ENCODE data around the gene ATG13.

ATG13 gene

DNA sequence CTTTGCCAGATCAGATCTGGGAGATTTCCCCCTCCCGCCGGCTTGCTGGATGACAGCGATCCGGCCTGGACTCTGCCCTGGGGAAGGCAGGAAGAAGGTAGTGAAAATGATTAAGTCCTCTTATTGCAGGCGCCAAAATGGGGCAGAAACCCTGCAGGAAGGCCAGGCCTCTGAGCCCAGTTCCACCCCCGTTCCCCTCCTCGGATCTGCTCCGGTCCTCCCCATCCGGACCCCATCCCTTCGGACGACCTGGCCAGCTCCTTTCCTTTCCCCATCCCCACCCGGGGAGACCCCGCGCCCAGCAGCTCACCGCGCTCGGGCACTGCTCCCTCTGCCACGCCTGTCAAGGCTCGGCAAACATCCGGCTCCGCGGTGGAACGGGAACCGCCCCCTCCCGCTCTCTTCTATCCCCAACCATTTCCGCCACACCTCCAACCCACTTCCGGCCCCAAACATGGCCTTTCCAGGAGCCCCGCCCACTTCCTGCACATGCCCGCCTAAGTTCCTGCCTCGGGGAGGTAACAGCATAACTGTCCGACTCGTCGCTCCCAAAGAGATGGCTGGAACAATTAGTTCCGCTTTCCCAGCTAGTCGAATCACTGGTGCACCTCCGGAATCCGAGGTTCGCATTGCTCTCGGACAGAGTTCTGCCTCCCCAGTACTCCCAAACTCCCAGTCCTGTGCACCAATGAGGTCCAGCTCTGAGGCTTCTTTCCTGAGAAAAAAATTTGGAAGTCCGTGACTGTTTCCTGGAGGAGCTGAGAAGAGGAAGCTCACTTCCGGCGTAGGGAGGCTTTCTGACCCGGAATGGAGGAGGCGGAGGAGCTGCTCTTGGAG is 83.1 kb downstream of the ATG13 start, which contains the start of the genes ARHGAP1 and ZNF408:
Gene ARHGAP1, minus strand, starts transcription at position 379 of the 837 bp plus-strand sequence. CDS start 4,512 bp downstream, outside the sequence.
Gene ZNF408, plus strand, starts transcription at position 791 of the 837 bp plus-strand sequence. Its CDS starts 17 bp downstream, at position 808.
- DNase-seq (ENCODE audit: low read depth in 1 of 2, low spot score in 1 of 2) = peak; percentile 97 to 100
- peak within 1 kb of the TSS; percentile 98 for H3K27ac ChIP-seq (replicated peaks)
- TF ChIP-seq, protein P1, sequence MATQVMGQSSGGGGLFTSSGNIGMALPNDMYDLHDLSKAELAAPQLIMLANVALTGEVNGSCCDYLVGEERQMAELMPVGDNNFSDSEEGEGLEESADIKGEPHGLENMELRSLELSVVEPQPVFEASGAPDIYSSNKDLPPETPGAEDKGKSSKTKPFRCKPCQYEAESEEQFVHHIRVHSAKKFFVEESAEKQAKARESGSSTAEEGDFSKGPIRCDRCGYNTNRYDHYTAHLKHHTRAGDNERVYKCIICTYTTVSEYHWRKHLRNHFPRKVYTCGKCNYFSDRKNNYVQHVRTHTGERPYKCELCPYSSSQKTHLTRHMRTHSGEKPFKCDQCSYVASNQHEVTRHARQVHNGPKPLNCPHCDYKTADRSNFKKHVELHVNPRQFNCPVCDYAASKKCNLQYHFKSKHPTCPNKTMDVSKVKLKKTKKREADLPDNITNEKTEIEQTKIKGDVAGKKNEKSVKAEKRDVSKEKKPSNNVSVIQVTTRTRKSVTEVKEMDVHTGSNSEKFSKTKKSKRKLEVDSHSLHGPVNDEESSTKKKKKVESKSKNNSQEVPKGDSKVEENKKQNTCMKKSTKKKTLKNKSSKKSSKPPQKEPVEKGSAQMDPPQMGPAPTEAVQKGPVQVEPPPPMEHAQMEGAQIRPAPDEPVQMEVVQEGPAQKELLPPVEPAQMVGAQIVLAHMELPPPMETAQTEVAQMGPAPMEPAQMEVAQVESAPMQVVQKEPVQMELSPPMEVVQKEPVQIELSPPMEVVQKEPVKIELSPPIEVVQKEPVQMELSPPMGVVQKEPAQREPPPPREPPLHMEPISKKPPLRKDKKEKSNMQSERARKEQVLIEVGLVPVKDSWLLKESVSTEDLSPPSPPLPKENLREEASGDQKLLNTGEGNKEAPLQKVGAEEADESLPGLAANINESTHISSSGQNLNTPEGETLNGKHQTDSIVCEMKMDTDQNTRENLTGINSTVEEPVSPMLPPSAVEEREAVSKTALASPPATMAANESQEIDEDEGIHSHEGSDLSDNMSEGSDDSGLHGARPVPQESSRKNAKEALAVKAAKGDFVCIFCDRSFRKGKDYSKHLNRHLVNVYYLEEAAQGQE (IDR thresholded peaks at IDR 0.05; ENCODE audit: insufficient replicate concordance, low read depth) = no peak
- TF ChIP-seq POLR2AphosphoS5 (IDR thresholded peaks at IDR 0.05; ENCODE audit: low read depth) (peak; percentile 61), GABPA (IDR thresholded peaks at IDR 0.05; ENCODE audit: low read depth) (peak; percentile 99), SPI1 (IDR thresholded peaks at IDR 0.05; ENCODE audit: borderline replicate concordance, low read depth) (peak; percentile 57)
- TF ChIP-seq, protein P2, sequence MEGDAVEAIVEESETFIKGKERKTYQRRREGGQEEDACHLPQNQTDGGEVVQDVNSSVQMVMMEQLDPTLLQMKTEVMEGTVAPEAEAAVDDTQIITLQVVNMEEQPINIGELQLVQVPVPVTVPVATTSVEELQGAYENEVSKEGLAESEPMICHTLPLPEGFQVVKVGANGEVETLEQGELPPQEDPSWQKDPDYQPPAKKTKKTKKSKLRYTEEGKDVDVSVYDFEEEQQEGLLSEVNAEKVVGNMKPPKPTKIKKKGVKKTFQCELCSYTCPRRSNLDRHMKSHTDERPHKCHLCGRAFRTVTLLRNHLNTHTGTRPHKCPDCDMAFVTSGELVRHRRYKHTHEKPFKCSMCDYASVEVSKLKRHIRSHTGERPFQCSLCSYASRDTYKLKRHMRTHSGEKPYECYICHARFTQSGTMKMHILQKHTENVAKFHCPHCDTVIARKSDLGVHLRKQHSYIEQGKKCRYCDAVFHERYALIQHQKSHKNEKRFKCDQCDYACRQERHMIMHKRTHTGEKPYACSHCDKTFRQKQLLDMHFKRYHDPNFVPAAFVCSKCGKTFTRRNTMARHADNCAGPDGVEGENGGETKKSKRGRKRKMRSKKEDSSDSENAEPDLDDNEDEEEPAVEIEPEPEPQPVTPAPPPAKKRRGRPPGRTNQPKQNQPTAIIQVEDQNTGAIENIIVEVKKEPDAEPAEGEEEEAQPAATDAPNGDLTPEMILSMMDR (IDR thresholded peaks at IDR 0.05; ENCODE audit: insufficient read depth, low read length) = no peak
- H3K4me3 ChIP-seq (replicated peaks; ENCODE audit: insufficient read depth, low read length) = peak within 1 kb of the TSS; percentile 89
- no peaks in the 10 kb centered on the region for H3K27me3 ChIP-seq (ENCODE audit: insufficient read depth, poor library complexity, severe bottlenecking)

DNA sequence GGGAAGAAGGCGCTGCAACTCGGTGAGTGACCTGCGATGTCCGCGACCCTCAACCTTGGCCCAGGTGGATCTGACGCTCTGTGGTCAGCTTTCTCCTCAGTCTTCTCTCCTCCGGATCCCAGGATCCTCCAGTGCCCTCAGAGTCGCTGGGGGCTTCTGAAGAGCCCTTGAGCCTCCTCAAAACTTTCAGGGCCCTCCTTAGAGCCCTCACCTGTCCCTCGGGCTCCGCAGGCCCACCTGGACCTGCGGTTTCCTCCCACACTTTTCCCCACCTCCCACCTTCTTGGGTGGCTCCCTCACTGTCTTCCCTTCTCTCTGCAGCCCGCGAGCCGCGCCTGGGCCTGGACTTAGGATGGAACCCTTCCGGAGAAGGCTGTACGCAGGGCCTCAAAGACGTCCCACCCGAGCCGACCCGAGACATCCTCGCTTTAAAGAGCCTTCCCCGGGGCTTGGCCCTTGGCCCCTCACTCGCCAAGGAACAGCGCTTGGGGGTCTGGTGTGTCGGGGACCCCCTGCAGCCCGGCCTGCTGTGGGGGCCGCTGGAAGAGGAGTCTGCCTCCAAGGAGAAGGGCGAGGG is 83.8 kb downstream of the ATG13 start:
- no peaks in the 10 kb centered on the region for H3K27me3 ChIP-seq (ENCODE audit: insufficient read depth, poor library complexity, severe bottlenecking)
- no peak for DNase-seq (ENCODE audit: low read depth in 1 of 2, low spot score in 1 of 2)
- H3K27ac ChIP-seq (replicated peaks) = peak overlapping the region; percentile 98
- no peak for TF ChIP-seq POLR2AphosphoS5 (IDR thresholded peaks at IDR 0.05; ENCODE audit: low read depth)
- TF ChIP-seq SPI1 (IDR thresholded peaks at IDR 0.05; ENCODE audit: borderline replicate concordance, low read depth) = no peak
- no peak for TF ChIP-seq GABPA (IDR thresholded peaks at IDR 0.05; ENCODE audit: low read depth)
- TF ChIP-seq, protein P2 (IDR thresholded peaks at IDR 0.05; ENCODE audit: insufficient read depth, low read length) = no peak
- TF ChIP-seq, protein P1 (IDR thresholded peaks at IDR 0.05; ENCODE audit: insufficient replicate concordance, low read depth) = no peak
- H3K4me3 ChIP-seq (replicated peaks; ENCODE audit: insufficient read depth, low read length) = peak overlapping the region; percentile 89

DNA sequence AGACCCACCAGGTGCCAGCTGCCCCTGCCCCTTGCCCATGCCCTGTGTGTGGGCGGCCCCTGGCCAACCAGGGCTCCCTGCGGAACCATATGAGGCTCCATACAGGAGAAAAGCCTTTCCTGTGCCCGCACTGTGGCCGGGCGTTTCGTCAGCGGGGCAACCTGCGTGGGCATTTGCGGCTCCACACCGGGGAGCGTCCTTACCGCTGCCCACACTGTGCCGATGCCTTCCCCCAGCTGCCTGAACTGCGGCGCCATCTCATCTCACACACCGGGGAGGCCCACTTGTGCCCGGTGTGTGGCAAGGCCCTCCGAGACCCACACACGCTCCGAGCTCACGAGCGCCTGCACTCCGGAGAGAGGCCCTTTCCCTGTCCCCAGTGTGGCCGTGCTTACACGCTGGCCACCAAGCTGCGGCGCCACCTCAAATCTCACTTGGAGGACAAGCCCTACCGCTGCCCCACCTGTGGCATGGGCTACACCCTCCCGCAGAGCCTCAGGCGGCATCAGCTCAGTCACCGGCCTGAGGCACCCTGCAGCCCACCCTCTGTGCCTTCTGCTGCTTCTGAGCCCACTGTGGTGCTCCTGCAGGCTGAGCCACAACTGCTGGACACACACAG is 87.8 kb downstream of the ATG13 start:
- Histone ChIP-seq H3K27ac (replicated peaks) (no peak overlapping the region), H3K4me3 (replicated peaks; ENCODE audit: insufficient read depth, low read length) (no peak overlapping the region), H3K27me3 (ENCODE audit: insufficient read depth, poor library complexity, severe bottlenecking) (no peaks in the 10 kb centered on the region)
- TF ChIP-seq SPI1 (IDR thresholded peaks at IDR 0.05; ENCODE audit: borderline replicate concordance, low read depth) (no peak), GABPA (IDR thresholded peaks at IDR 0.05; ENCODE audit: low read depth) (no peak), POLR2AphosphoS5 (IDR thresholded peaks at IDR 0.05; ENCODE audit: low read depth) (no peak)
- TF ChIP-seq, protein P2 (IDR thresholded peaks at IDR 0.05; ENCODE audit: insufficient read depth, low read length) = no peak
- TF ChIP-seq, protein P1 (IDR thresholded peaks at IDR 0.05; ENCODE audit: insufficient replicate concordance, low read depth) = no peak
- DNase-seq (ENCODE audit: low read depth in 1 of 2, low spot score in 1 of 2) = no peak
